ENCODE measurements around the gene ACTRT2.

Gene ACTRT2

DNA sequence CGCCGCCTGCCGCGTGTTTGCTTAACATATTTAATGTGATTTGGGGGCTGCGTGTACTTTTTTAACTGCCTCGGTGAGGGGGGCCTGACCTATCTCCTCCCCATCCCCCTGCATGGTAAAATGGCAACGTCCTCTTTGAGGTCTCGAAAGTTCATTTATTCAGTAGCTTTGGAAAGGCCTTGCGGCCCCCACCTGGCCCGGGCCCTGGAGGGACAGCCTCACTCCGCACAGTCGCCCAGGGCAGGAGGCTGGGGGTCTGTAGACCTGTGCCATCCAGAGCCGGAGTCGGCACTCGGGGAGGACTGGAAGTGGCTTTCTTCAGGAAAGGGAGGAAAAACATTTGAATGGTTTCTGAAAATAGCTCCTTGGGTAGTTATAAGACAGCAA lies 38.0 kb upstream of the ACTRT2 start:
- in situ Hi-C loops (cut with HindIII; ENCODE audit: low sequenced_read_pairs), result no loop called here

DNA sequence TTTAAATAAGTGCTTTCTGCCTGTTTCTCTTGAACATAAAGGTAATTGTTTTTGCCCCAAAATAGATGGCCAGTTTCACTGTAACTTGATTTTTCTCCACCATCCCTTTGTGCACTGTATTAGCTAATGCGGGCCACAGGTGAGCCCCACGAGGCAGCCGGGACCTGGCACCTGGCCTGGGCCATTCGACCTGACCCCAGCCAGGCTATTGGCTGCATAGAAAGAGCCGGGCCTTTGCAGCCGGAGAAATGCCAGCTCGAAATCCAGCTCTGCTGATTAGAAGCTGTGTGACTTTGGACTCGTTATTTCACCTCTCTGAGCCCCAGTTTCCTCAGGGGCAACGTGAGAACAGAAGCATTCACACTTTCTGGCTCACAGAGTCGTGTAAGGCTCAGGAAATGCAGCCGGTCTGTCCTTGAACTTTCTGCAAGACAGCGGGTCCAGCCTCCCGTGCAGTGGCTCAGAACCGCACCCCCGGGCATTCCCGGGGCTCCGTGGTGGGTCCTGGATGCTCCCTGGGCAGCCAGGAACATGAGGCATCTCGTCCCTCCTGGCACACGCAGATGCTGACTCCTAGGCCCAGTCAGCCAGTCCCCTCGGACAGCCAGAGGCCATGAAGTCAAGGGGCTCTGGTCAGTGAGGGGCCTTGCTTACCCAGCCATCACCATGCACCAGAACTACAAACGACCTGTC lies 37.4 kb upstream of the ACTRT2 start:
- in situ Hi-C loops (cut with HindIII; ENCODE audit: low sequenced_read_pairs), result no loop called here

DNA sequence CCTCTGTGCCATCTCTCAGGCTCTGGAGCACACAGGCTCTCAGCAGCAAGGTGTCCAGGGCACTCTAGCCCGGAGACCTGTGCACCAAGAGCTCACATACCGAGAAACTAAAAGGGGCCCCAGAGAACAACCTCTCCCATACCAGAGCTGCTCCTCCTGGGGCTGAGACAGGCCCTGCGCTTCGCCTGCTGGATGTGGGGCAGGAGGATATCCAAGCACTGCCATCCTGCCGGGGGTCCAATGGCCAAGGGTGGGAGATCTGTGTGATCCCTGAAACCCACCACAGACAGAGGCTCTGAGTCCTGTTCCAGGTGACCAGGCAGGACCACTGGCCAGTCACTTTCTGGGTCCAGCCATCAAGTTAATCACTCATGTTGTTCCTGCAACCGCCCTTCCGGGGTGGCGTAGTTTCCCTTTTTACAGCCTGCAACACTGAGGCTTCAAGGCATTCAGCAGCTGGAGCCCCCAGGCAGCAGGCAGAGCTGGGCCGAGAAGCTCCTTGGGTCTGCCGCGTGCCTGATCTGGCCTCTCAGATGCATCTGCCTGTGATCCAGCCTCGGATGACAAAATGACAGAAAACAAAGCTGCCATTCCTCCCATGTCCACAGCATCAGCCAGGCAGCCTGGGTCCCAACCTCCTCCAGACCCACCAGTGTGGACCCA lies 36.7 kb upstream of the ACTRT2 start:
- in situ Hi-C loops (cut with HindIII; ENCODE audit: low sequenced_read_pairs), result no loop called here

DNA sequence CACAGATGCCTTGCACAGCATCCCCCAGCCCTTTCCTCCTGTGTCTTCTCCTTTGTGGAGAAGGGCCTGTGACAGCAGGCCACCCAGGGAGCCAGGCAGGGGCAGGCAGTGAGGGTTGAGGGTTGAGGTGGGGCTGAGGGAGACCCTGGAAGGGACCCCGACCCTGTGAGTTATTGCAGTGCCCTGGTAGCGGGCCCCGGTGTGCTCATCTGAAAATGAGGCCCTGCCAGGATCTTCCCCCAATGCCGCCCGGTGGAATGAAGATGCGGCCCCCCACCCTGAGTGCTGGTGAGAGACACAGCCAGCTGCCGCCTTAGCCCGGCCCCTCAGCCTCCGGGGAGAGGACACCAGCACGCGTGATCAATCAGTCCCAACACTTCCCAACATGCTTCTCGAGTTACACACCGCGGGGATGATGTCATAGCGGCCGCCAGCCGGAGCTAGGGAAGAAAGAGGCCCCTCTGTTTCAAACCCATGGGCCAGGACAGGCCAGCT lies 36.2 kb upstream of the ACTRT2 start:
- in situ Hi-C loops (cut with HindIII; ENCODE audit: low sequenced_read_pairs), result no loop called here

DNA sequence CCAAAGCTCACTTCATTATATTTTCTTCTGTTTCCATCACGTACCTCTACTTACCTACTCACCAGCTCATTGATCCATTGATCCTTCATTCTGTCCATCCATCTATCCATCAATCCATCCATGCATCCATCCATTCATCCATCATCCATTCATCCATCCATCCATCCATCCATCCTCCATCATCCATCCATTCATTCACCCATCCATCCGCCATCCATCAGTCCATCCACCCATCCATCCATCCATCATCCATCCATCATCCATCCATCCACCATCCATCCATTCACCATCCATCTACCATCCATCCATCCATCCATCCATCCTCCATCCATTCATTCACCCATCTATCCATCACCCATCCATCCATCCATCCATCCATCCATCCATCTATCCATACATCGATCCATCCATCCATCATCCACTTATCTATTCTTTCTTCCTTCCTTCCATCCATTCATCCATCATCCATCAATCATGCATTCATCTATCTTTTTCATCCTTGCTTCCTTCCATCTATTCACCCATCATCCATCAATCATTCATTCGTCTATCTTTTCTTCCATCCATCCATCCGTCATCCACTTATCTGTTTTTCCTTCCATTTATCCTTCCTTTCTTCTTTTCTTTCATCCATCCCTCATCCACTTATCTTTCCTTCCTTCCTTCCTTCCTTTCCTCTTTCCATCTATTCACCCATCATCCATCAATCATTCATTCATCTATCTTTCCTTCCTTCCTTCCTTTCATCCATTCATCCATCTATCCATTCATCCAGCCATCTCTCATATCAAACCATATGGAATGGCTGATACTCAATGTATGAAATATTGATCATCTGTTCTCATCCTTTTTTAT lies 35.3 kb upstream of the ACTRT2 start:
- in situ Hi-C loops (cut with HindIII; ENCODE audit: low sequenced_read_pairs), result no loop called here

DNA sequence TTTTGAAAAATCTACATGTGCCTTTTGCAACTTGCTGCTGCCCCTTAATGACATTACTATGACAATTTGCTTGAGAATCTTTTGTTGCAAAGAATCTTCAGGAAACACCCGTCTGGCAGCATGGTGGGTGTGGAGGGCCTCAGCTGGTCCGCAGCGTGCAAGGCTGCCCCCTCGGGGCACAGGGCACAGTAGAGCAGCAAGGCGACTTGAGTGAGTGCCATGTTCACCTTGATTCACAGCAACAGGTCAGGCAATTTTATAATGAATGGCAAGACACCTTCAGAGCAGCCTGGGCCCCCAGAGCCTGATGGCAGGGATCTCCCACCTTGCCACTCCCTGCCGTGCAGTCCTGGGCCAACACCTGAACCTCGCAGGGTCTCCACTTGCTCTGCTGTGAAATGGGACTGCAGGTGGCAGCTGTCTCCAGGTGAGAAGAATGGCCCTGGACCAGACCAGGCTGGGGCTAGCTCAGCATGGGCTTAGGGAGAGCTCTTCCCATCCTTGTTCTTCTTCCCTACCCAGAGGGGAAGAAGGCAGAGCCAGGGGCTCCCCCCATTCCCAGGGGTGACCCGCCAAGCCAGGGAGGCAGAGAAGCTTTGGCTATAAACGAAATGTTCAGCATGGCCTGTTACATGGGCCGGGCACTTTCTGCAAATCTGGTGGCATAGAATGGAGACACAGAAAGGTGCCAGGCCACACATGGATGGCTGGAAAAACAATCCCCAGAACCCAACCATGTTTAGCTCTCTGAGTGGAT lies 34.5 kb upstream of the ACTRT2 start:
- in situ Hi-C loops (cut with HindIII; ENCODE audit: low sequenced_read_pairs), result no loop called here

DNA sequence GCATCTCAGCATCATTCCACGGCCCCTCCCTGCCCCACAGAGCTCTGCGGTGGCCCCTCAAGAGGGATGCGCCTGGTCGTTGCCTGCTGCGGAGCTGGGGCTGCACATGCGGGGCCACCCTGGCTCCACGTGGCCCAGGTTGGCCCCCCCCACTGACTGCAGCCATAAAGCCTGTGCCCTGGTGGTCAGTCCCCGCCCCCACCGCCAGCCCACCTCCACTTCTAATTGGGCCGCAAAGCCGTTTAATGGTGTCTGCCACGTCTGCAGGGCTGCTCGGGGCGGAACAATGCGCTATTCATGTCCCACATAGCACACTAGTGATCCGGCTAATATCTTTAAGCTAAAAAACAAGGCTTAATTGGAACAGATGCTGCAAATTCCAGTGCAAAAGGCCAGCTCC lies 33.5 kb upstream of the ACTRT2 start:
- in situ Hi-C loops (cut with HindIII; ENCODE audit: low sequenced_read_pairs), result no loop called here

DNA sequence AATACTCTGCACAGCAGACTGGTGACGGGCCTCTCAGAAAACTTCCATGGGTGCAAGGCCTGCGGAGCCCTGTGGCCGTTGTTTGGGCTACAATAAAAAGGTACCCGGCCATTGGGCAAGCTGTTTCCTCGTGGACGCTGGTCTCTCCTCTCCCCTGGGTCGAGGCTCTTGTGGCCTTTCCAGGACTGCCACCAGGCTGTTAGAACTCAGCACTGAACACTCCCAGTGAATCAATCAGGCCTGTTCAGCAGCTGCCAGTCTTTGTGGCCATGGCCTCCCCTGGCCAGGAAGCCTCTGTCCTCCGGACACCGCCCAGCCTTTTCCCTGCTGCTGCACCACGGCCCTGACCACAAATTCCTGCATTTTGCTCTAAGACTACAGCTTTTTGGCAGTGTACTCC lies 33.0 kb upstream of the ACTRT2 start:
- in situ Hi-C loops (cut with HindIII; ENCODE audit: low sequenced_read_pairs), result no loop called here

DNA sequence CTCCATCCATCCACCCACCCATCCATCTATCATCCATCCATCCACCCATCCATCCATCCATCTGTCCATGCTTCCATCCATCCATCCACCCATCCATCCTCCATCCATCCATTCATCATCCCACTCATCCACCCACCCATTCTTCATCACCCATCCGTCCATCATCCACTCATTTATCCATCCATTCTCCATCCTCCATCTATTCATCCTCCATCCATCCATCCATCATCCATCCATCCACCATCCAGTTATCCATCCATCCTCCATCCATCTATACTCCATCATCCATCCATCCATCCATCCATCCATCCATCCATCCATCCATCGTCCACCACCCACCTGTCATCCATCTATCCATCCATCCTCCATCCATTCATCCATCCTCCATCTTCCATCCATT lies 32.1 kb upstream of the ACTRT2 start:
- in situ Hi-C loops (cut with HindIII; ENCODE audit: low sequenced_read_pairs), result no loop called here

DNA sequence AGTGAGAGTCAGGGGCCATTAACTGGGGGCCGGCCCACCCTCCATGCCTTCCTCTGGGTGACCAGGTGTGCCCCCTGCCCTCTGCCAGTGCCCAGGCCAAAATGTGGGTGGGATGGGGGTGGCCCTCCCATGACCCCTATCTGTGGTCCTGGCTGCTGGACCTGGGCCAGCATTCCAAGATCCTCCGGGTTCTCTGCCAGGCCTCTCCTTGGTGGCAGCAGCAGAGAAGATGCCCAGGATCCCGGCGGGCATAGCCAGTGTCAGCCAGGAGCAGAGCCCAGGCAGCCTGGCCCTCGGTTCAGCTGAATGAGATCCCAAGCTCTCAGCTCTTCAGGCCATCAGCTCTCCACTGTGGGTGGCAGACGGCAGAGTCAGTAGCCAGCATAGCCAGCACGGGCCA lies 31.3 kb upstream of the ACTRT2 start:
- in situ Hi-C loops (cut with HindIII; ENCODE audit: low sequenced_read_pairs), result no loop called here

DNA sequence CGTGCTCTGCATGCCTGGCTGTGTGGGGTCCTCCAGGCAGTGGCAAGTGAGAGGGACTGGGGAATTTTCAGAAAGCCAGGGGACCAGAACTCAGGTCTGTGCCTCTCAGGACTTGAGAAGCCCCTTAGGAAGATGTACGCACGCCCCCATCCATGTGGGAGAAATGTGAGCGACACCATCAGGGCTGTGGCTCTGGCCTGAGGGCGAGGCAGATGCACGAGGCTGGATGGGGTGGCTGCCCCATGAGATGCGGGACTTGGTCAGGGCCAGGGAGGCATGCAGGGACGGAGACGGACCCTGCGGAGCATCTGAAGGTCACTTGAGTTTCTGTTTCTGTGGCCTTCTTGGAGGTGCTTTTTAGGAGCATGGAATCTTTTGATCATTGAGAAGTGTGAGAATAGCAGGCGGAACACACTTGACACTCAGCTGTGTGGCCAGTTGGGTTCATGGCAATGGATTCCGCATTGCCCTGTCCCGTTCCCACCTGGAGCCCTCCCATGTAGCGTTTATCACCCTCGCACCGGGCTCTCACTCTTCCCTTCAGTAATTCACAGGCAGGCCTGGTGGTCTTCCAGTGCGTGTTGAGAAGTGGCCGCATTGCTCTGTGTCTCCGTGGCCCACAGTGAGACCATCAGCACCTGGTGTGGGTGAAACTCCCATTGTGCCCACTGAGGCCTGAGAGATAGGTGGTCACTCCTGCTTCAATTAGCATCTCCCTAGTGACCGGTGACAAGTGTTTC lies 30.7 kb upstream of the ACTRT2 start:
- in situ Hi-C loops (cut with HindIII; ENCODE audit: low sequenced_read_pairs), result no loop called here

DNA sequence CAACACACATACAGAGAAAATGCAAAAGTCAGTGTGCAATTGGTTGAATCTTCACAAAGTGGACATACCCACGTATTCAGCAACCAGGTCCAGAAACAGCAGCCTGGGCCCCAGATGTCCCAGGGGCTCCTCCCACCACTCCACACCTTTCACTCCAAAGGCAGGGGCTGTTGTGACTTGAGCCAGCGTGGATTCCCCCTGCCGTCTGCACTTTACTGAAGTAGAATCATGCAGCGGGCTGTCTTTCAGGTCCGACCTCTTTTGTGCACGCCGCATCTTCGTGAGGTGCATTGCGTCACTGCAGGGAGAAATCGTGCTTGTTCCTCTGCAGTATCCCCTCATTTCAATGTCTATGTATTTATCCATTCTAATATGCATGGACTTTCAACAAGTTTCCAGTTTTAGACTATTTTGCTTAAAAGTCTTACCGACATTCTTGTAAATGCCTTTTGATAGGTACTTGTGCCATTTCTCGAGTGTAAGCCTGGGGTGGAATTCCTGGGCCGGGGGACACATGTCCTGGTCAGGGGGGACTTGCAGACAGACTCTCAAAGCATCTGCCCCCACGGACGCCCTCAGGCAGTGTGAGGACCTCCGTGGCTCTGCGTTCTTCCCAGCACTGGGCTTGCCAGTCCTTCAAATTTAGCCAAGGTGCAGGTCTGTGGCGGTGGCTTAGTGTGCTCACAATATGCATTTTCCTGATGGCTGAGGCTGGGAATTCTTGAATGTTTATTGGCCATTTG lies 29.3 kb upstream of the ACTRT2 start:
- in situ Hi-C loops (cut with HindIII; ENCODE audit: low sequenced_read_pairs), result no loop called here

DNA sequence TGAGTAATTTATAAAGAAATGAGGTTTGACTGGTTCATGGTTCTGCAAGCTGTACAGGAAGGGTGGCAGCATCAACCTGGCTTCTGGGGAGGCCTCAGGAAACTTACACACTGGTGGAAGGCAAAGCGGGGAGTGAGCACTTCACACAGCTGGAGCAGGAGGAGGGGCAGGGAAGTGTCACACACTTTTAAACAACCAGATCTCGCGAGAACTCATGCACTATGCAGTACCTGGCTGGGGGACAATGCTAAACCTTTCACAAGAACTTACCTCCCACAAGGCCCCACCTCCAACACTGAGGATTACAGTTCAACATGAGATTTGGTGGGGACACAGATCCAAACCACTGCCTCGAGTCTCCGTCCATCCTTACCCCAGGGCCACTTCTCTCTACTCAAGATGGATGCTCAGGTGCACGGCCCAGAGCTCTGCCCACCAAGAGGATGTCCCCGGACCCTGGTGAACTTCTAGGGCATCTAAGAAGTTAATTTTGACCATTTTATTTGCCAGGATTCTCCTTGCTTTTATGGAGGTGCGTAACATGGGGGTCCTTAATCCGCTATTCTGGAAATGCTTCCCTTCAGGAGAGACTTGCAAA lies 22.7 kb upstream of the ACTRT2 start:
- in situ Hi-C loops (cut with HindIII; ENCODE audit: low sequenced_read_pairs), result no loop called here

DNA sequence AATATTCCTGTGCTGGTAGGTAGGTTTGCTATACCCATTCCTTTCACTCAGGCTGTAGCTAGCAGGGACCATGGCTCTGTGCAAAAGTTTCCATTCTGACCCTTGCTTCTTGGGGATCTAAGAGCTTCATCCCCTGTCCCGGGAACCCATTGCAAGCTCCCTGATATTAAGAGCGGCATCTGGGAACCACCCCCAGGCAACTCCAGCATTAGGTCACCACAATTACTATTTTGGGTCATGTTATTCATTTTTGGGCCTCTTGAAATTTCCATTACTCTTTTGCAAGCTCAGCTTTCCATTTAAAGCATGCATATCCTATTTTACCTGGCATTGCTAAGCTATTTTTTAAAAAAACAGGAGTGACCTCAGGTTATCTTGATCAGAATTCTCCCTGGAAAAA lies 22.1 kb upstream of the ACTRT2 start:
- in situ Hi-C loops (cut with HindIII; ENCODE audit: low sequenced_read_pairs), result no loop called here

DNA sequence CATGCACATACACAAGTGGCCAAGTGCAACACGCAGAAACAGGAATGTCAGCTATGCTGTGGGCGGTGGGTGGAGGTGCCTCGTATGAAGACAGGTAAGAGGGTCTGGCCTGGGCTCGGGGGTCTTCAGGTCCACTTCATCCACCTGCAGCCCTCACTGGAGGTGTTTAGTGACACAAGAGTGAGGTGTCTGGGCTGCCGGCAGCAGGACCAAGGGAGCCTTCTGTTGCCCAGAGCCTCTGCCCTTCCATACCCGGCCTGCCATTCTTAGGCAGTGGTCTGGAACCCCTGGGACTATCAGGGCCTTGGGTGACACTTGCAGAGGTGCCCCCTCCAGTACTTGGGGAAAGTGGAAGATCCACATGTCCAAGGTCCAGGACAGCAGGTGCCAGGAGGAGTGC lies 21.7 kb upstream of the ACTRT2 start:
- in situ Hi-C loops (cut with HindIII; ENCODE audit: low sequenced_read_pairs), result no loop called here

DNA sequence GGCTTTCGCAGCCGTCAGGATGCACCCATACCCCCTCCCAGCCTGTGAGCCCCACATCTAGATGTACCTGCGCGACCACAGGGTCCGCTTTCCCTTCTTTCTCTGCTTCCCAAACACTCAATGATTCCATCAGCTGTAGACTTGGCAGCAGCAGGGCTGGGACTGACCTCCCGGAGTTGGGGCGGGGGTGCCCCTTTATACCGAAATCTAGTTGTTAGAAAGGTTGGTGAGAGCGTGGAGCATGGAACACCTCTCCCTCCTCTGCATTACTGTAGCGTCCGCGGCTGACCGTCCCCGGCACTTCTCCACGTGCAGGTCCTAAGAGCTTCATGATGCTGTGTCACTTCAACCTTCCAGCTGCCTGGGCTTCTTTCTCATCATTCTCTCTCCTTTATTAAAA lies 21.1 kb upstream of the ACTRT2 start:
- in situ Hi-C loops (cut with HindIII; ENCODE audit: low sequenced_read_pairs), result no loop called here

DNA sequence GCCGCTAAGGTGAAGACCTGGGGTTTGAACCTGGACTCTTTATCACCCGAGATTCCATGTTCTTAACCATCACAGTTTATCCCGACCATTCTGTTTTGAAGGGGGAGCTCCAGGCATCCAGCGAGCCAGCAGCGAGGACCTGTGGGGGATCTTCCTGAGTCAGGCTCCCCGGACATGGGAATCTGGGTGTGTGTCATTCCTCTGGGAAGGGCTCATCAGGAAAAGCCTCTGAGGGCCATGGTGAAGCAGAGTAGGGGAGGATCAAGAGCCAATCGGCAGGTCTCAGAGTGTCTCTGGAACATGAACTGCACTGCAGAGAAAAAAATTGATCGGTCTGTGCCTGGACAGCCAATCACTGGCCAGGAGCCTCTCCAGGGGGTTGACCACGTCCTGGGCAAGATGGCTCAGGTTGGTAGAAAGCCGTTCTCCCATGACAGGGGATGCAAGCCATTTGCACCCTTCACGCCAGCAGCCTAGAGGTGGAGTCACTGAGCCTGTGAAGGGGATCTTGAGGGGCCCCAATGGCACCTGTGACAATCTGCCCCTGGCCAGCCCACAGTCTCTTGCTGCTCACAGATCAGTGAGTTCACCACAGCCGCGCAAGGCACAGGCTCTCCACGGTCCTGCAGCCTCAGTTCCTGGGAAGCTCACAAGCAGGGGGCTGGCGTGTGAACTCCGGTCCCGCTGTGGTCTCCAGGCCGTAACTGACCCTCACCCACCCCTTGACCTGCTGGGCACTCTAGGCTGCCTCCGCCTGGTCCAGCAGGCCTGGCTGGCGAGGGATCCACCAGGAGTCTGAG lies 20.4 kb upstream of the ACTRT2 start:
- in situ Hi-C loops (cut with HindIII; ENCODE audit: low sequenced_read_pairs), result no loop called here

Measured in endothelial cell of hepatic sinusoid (primary cell).